Lower leg skin (tissue), 3 donors: Measurements from ENCODE around the gene PAN3.

ENCODE experiments used
- CTCF ChIP-seq, 3 donors: fragments of 450-650 bp; IDR thresholded peaks; one replicate each; pipeline ENCODE4 v1.5.1; 2016; ENCODE audit warnings: antibody characterized with exemption in 3 of 3, mild to moderate bottlenecking in 3 of 3, moderate library complexity in 2 of 3
- POLR2A ChIP-seq, 2 donors: fragments of 450-650 bp; IDR thresholded peaks; one replicate each; pipeline ENCODE4 v1.6.1; 2016 to 2017; ENCODE audit warnings: antibody characterized with exemption in 2 of 2, mild to moderate bottlenecking in 1 of 2, moderate library complexity in 1 of 2

- TF ChIP-seq CTCF (IDR thresholded peaks at IDR 0.05) (no peak), POLR2A (IDR thresholded peaks at IDR 0.05) (no peak)
Observed at GRCh38 chr13:28337166-28338005, 199.0 kb downstream of the PAN3 start.
